Measurements from ENCODE around the gene TNFRSF19.
"Not testable (repeated sequence)": the region's sequence is repeated elsewhere in the genome, so short reads cannot be mapped to it uniquely, and the experiment has no call there.

Gene TNFRSF19

GRCh38 chr13:23570921-23571315 is 706 bp downstream of the TNFRSF19 start:
- DNase-seq = no peak

GRCh38 chr13:23571431-23571830 is 1.2 kb downstream of the TNFRSF19 start:
- no peak for DNase-seq

GRCh38 chr13:23572836-23573235 is 2.6 kb downstream of the TNFRSF19 start:
- DNase-seq = no peak

DNA sequence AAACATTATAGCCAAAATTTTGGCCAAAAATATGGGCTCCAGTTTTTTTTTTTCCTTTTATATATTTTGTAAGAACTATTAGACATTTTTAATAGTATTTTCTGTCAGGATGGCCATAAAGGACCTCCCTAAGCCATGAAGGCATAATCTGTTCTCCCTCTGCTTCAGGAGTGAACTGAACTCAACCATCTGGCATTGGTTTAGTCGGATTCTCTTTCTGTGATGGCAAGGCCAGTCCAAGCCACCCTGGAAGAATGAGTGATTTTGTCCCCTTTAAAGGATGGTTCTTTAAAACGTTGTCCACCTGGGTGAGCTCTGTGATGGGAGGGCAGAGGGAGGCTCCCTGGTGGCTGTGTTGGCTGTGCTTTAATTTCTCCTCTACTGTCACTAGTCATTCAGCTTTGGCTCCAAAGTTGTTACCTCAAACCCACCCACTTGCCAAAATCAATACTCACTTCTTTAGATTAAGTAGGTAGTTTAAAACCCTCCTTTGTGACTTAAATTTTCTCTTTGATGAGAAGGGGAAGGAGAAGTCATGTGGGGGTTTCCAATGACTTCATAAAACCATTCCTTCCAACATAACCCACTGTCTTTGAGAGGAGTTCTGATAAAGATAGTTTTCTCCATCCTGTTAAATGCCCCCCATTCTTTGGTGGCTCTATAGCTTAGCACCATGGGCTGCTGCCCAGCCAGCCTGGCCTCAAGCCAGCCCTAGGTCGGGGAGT is 4.4 kb downstream of the TNFRSF19 start:
- no peak for DNase-seq

GRCh38 chr13:23575632-23576031 is 5.4 kb downstream of the TNFRSF19 start:
- DNase-seq = no peak

DNA sequence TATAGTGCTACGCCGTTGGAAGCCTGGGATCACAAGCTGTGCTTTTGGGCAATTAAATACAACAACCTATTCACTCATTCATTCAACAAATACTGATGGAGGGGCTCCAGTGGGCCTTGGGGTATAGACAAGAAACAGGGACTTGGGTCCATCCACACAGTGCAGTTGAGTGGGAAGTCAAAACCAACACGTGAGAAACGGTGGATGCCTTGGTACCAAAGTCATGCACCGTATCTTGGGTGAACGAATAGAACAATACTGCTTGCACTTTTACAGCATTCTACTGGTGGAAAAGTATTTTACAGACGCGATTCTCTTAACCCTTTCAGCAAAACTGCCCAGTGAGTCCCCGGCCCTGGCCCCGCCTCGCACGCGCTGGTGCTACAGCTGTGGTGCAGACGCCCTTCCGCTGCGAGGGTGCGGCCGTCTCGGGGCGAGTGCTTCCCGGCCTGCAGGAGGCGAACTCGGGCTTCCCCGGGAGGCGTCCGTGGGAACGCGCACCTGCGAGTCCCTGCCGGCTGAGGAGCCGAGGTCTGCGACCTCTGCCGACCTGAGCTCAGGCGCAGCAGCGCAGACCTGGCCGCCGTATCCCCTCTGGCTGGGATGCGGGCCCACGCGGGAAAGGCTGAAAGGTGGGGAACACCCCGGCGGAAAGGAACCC is 8.3 kb downstream of the TNFRSF19 start:
- peak; percentile 48 to 73 for DNase-seq

DNA sequence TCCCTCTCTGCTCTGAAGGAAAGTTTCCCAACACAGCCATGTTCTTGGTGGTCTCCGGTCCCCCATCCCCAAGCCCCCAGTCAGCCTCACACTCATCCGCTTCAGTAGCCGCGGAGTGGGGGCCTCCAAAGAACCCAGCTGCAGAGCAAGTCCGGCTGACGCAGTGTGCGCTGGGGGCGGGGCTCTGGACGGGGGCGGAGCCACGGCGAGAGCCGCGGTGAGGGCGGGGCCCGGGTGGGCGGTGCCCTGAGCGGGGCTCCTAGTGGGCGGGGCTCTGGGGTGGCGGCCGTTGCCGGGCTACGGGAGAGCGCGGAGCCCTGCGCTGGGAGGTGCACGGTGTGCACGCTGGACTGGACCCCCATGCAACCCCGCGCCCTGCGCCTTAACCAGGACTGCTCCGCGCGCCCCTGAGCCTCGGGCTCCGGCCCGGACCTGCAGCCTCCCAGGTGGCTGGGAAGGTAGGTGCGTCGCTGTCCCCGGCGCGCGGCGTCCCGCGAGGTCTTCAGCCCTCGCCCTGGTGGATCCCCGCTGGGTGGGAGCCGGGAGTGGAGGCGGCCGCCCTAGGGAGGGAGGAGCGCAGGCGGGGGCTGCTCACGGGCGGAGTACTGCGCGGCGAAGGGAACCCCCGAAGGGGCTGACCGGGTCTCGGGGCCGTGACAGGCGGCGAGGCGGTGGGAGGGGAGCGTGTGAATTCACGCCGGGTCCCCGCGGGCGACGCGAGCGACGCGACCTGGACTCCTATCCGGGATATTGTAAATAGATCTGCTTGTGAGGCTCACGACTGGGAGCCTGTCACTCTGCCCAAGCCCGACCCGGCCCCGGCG is 9.1 kb downstream of the TNFRSF19 start:
- DNase-seq = peak; percentile 86 to 92

GRCh38 chr13:23579896-23580683 is 9.9 kb downstream of the TNFRSF19 start:
- no peak for DNase-seq

- DNase-seq = no peak
Measured at GRCh38 chr13:23580684-23581060, 10.5 kb downstream of the TNFRSF19 start.

DNA sequence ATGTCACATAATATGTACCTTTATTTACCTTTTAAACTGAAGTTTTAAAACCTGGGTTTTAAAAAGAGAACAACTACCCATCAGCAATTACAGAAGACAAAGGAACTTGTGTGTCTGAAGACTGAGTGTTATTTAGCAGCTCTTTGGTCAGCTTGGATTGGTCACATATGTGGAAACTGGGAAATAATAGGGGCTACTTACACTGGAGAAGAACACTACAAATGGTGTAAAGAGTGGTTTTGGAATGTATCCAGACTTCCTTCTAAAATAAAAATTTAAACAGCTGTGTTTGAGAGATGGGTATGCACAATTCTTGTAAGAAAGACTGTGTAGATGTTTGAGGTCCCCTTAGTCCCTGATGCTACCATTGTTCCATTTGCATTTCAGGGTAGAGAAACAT is 13.3 kb downstream of the TNFRSF19 start:
- no peak for DNase-seq

GRCh38 chr13:23584275-23584674 is 14.1 kb downstream of the TNFRSF19 start:
- no peak for DNase-seq

DNA sequence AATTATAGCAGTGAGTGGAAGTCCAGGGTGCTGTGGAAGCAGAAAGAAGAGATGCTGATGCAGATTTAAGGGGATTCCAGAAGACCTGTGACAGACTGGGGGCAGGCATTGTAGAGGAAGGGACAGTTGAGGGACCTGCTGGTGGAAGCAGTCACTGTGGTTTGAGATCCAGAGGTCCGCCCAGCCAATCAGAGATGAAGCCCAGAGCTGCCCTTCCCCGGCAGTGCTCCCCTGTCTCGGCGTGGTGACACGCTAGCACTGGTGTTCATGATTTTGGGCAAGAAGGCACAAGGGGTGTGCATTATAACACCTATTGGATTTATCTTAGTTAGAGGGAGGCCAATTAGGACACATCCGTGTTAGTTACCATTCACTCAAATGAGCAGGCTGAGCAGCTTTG is 16.1 kb downstream of the TNFRSF19 start:
- no peak for DNase-seq

GRCh38 chr13:23588666-23589065 is 18.5 kb downstream of the TNFRSF19 start:
- no peak for DNase-seq

GRCh38 chr13:23592596-23592995 is 22.4 kb downstream of the TNFRSF19 start:
- no peak for DNase-seq

- DNase-seq = no peak
Measured at GRCh38 chr13:23593148-23593547, 22.9 kb downstream of the TNFRSF19 start.

GRCh38 chr13:23594290-23594689 is 24.1 kb downstream of the TNFRSF19 start:
- DNase-seq = not testable (repeated sequence)

GRCh38 chr13:23598369-23598768 is 28.2 kb downstream of the TNFRSF19 start:
- no peak for DNase-seq

GRCh38 chr13:23599083-23599925 is 29.1 kb downstream of the TNFRSF19 start:
- no peak for DNase-seq

DNA sequence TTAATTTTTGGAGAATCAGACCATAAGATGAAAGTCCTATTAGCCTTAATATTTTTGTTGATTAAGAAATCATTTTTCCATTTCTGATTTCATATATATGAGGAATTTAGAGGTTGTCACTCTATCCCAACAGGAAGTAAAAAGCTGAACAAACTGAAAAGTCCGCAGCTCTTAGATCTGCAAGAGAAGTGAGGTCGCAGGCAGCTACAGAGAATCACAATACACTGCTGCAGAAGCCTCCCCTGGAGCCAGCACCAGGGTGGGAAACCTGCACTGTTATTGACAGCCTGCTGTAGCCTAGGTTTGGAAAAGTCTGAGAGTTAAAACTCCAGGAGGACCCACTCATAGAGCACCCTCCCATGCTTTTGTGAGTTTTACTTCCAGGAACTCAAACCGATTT is 29.9 kb downstream of the TNFRSF19 start:
- no peak for DNase-seq

- no peak for DNase-seq
Measured at GRCh38 chr13:23600534-23600933, 30.3 kb downstream of the TNFRSF19 start.

DNA sequence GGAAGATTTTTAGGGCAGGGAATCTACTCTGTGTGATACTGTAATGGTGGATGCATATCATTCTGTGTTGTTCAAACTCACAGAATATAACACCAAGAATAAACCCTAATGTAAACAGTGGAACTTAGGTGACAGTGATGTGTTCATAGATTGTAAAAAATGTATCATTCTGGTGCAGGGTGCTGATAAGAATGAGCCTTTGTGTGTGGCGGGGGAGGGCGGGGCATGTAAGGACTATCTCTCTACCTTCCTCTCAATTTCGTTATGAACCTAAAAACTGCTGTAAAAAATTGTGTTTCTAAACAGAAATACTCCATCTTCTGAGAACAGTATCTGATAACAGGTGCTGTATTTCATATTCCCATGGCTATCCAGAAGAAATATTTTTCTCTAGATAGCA is 35.6 kb downstream of the TNFRSF19 start:
- no peak for DNase-seq

- DNase-seq = no peak
Measured at GRCh38 chr13:23608138-23608537, 37.9 kb downstream of the TNFRSF19 start.
